ENCODE measurements around the gene SMIM44. TPM values are rescaled to one million over a fixed set of nuclear protein-coding genes. Genes with fewer than 3 reads are reported as not detected.
"Not testable (repeated sequence)": the region's sequence is repeated elsewhere in the genome, so short reads cannot be mapped to it uniquely, and the experiment has no call there.

The SMIM44 gene
- total RNA-seq, 1 experiment from 2014 or later, result not detected

- DNase-seq (ENCODE audit: low spot score), result no peak
Measured at GRCh38 chr19:3518255-3518654, 35.0 kb upstream of the SMIM44 start.

DNA sequence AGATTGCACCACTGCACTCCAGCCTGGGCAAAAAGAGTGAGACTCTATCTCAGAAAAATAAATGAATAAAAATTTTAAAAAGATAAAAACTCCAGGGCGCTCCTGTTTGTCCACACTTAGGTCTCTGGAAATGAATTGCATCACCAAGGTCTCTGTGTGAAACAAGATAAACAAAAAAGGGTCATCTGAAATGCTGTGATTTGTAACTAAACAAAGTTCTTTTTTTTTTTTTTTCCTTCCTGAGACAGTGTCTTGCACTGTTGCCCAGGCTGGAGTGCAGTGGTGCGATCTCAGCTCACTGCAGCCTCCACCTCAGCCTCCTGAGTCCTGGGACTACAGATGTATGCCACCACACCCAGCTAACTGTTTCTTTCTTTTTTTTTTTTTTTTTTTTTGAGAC is 34.4 kb upstream of the SMIM44 start:
- no peak for DNase-seq (ENCODE audit: low spot score)

GRCh38 chr19:3516675-3517207 is 33.5 kb upstream of the SMIM44 start:
- DNase-seq (ENCODE audit: low spot score), result no peak

DNA sequence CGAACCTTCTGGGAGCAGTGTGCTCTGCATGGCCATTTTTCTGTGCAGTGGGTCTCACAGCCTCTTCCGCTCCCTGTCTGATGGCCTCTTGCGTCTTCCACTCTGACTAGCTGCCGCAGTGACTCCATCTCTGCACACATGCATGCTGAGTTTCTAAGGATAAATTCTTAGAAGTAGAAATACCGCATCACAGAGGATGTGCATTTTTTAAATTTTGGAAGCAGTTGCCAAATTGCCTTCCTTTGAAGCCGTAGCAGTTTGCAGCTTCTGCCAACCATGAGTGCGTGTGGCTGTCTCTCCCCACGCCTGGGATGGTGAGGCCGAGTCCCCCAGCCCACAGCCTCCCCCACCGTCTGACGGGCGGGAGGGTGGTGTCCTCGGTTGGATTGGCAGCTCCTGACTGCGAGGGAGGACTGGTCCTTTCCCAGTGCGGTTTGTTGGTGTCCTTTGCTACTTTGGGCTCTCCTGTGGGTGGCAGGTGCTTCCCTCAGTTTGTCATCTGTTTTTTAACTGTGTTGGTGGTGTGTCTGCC is 32.7 kb upstream of the SMIM44 start:
- no peak for DNase-seq (ENCODE audit: low spot score)

- DNase-seq (ENCODE audit: low spot score), result no peak
Measured at GRCh38 chr19:3514930-3515329, 31.7 kb upstream of the SMIM44 start.

DNA sequence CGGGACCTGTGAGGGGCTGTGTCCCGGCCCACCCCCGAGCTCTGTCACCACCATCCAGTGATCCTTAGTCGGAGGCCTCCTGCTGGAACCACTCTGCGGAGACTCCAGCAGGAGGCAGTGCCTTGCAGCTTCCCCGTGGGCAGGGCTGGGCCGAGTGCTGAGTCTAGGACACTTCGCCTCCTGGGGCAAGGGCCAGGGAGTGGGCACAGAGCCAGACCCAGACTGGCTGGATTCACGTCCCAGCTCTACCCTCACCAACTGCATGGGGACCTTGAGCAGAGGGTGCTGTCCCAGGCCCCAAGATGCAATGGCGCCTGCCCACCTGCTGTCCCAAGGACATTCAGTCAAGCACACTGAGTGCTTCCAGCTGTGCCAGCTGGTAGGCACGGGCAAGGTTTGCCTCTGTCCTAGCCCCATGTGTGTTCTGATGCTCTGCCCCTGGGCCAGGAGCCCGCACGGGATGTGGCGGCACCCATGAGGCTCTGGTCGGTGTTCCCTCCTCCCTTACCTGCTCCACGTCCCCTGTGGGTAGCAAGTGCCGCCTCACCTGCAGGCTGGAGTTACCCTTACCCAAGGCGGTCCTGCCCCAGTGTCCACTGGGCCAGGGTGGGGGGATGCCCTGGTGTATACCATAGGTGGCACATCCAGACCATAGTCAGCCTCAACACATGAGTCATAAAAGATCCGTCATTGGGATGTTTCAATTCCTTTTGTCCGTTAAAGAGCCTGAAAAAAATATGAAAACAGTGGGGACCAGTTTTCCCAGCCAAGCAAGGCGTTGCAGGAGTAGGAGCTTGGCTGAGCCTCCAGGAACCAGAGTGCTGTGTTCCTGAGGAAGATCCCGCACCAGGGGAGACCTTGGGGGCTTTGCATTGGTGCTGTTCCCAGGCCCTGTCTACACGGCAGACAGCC is 30.2 kb upstream of the SMIM44 start:
- DNase-seq (ENCODE audit: low spot score), result no peak

DNA sequence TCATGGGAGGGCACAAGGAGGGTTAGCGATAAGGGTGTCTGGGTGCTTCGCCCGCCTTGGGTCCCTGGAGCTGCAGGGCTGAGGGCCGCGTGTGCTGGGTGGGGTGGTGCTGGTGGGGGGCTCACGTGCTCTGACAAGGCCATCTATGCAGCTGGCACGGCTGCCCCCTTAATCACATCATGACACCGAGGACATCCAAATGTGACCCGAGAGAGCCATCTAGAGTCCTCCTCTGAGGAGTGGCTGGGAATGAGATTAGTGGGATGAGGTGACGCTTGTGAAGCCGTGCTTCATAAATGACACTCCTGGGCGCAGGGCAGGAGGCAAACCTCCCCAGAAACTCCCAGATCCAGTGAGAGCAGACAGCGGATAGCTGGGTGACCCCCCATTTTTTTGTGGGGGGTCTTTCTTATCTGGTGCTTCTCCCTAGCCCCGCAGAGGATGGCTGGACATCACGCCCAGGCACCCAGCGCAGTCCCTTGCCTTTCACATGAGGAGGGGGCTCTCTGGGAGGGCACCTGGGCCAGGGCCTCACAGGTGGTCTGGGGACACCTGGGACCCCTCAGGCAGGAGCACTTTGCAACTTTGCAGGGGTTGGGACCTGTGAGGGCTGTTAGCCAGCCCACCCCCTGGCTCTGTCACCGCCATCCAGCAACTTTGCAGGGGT is 29.5 kb upstream of the SMIM44 start:
- DNase-seq (ENCODE audit: low spot score), result no peak

DNA sequence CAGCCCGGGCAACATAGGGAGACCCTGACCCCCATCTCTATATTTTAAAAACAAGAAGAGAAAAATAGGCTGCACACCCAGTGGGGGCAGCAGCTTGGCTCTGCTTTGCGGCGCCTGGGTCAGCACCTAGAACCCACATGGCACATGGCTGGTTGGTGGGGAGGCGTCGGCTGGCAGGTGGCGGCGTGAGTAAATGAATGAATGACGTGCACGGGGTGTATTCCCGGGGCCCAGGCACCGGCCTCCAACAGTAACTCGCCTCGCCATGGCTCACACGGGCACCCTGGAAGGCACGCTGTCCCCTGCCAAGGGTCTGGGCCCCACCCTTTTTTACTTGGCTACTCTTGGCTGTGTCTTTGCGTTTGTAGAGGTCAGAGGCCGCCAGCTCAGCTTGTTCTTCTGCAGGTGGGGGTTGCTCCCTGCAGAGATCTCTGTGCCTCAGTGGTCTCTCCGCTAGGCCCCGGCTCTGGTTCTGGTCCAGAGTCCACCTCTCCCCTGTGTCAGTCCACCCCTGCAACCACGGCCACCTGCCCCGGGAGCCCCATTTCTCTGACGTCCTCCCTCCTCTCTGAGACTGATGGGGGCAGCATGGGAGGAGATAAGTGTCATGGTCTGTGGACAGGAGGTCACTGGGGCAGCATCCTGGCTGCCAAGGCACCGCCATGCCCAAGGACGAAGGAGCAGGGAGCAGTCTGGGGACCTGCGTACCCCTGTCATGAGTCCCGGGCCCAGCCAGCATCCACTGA is 28.4 kb upstream of the SMIM44 start:
- DNase-seq (ENCODE audit: low spot score), result no peak

- no peak for DNase-seq (ENCODE audit: low spot score)
Measured at GRCh38 chr19:3510727-3511126, 27.5 kb upstream of the SMIM44 start.

DNA sequence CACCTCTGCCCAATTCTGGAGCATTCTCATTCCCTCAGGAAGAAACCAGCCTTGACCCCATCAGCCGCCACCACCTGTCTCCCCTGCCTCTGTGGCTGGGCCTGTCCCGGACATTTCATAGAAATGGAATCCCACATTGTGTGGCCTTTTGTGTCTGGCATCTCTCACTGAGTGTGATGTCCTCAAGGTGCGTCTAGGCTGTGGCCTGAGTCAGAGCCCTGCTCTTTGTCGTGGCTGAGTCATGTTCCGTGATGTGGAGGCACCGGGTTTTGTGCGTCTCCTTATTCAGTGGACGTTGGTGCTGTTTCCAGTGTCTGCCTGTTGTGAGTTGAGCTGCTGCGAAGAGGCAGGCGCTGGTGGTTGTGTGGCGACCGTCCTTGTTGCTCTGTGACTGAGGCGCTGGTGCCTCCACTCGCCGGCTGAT is 26.3 kb upstream of the SMIM44 start:
- DNase-seq (ENCODE audit: low spot score), result peak; percentile 86

- peak; percentile 42 for DNase-seq (ENCODE audit: low spot score)
Measured at GRCh38 chr19:3508771-3509535, 25.7 kb upstream of the SMIM44 start.

DNA sequence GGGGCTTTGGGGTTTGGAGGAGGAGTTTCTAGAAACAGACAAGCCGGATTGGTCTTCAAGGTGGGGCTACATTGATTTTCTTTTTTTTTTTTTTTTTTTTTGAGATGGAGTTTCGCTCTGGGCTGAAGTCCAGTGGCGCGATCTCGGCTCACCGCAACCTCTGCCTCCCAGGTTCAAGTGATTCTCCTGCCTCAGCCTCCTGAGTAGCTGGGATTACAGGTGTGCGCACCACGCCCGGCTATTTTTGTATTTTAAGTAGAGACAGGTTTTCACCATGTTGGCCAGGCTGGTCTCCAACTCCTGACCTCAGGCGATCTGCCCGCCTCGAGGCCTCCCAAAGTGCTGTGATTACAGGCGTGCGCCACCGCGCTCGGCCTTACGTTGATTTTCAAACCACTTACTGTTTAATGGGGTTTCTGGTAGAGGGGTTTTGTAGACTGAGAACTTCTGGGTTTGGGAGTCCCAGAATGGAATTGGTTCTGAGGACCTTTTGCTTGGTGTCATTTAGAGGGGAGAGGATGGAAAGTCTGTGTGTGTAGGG is 24.9 kb upstream of the SMIM44 start:
- not testable (repeated sequence) for DNase-seq (ENCODE audit: low spot score)

GRCh38 chr19:3507371-3508120 is 24.3 kb upstream of the SMIM44 start:
- DNase-seq (ENCODE audit: low spot score), result peak; percentile 27

GRCh38 chr19:3506384-3507340 is 23.4 kb upstream of the SMIM44 start:
- DNase-seq (ENCODE audit: low spot score), result no peak

- peak; percentile 96 for DNase-seq (ENCODE audit: low spot score)
Measured at GRCh38 chr19:3505598-3506383, 22.6 kb upstream of the SMIM44 start, which contains the start of gene FZR1. Gene FZR1 (plus strand): TSS chr19:3506311. CDS start chr19:3522990, 16,679 bp downstream.

GRCh38 chr19:3504735-3505134 is 21.5 kb upstream of the SMIM44 start:
- DNase-seq (ENCODE audit: low spot score), result no peak

DNA sequence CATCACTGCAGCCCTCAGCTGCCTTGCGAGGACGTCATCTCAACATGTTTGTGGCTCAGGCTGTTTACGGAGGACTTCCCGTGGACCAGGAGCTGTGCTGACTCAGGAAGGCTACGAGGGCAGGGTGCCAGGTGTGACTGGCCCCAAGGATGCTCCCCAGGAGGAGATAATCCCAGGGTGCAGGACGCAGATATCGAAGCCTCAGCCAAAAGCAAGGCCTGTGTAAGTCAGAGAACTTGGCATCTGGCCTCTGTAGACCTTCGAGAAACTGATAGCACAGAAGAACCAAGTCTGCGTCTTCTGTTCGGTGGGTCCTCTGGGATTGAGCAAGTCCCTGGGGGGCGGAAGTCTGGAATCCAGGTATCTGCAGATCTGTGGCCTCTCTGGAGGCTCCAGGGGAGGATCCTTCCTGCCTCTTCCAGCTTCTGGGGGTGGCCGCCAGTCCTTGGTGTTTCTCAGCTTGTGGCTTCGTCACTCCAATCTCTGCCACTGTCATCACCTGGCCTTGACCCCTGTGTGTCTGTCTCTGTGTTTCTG is 19.9 kb upstream of the SMIM44 start:
- DNase-seq (ENCODE audit: low spot score), result peak; percentile 69

- no peak for DNase-seq (ENCODE audit: low spot score)
Measured at GRCh38 chr19:3501780-3502179, 18.5 kb upstream of the SMIM44 start.

Data from A172 (cell line).